GM18951 (cell line): ENCODE results near the gene CSNK2A2.
A peak's percentile ranks its signal among the peaks of the same experiment; 100 is the strongest.

Experiments
- POLR2A ChIP-seq: IDR thresholded peaks from 4 replicates; pipeline ENCODE4 v1.6.1; 2011; ENCODE audit warnings: mild to moderate bottlenecking; ENCODE audit not compliant: insufficient read length, insufficient read depth; ENCODE audit errors: extremely low read depth
- in situ Hi-C: fragments of 300-500 bp; cut with MboI; formaldehyde crosslinking; loops from one replicate; pipeline ENCODE4 v1.12.0; 2022; ENCODE audit warnings: low sequenced_read_pairs, mixed read lengths, inconsistent platforms; ENCODE audit not compliant: unreplicated experiment

CSNK2A2 gene

GRCh38 chr16:58194790-58195189, 3.1 kb downstream of the CSNK2A2 start:
- in situ Hi-C loops = no loop called here
- no peak for TF ChIP-seq POLR2A

GRCh38 chr16:58187665-58188421, 10.1 kb downstream of the CSNK2A2 start:
- no peak for TF ChIP-seq POLR2A

GRCh38 chr16:58187092-58187491, 10.8 kb downstream of the CSNK2A2 start:
- in situ Hi-C loops = no loop called here
- no peak for TF ChIP-seq POLR2A

More at GRCh38 chr16:58187665-58188421, 10.1 kb downstream of the CSNK2A2 start:
- in situ Hi-C loops = no loop called here

GRCh38 chr16:58186176-58186944, 11.5 kb downstream of the CSNK2A2 start:
- in situ Hi-C loops = no loop called here
- no peak for TF ChIP-seq POLR2A

GRCh38 chr16:58177353-58177710, 20.6 kb downstream of the CSNK2A2 start:
- in situ Hi-C loops = no loop called here
- TF ChIP-seq POLR2A = no peak

GRCh38 chr16:58176608-58177352, 21.1 kb downstream of the CSNK2A2 start:
- no peak for TF ChIP-seq POLR2A
- in situ Hi-C loops = no loop called here

GRCh38 chr16:58170223-58170622, 27.7 kb downstream of the CSNK2A2 start:
- in situ Hi-C loops = no loop called here
- TF ChIP-seq POLR2A = no peak

- in situ Hi-C loops = no loop called here
- TF ChIP-seq POLR2A = no peak
Observed at GRCh38 chr16:58160855-58161254, 37.1 kb downstream of the CSNK2A2 start.

GRCh38 chr16:58158725-58159124, 39.2 kb downstream of the CSNK2A2 start:
- no peak for TF ChIP-seq POLR2A
- in situ Hi-C loops = no loop called here

- peak; percentile 2 for TF ChIP-seq POLR2A
- in situ Hi-C loops = no loop called here
Observed at GRCh38 chr16:58157951-58158540, 39.9 kb downstream of the CSNK2A2 start.

- in situ Hi-C loops = no loop called here
Observed at GRCh38 chr16:58157239-58157638, 40.7 kb downstream of the CSNK2A2 start.

GRCh38 chr16:58155839-58156238, 42.1 kb downstream of the CSNK2A2 start:
- in situ Hi-C loops = no loop called here
- no peak for TF ChIP-seq POLR2A

More at GRCh38 chr16:58157239-58157638, 40.7 kb downstream of the CSNK2A2 start:
- TF ChIP-seq POLR2A = no peak

- TF ChIP-seq POLR2A = no peak
- in situ Hi-C loops = no loop called here
Observed at GRCh38 chr16:58154345-58154744, 43.6 kb downstream of the CSNK2A2 start.
